Dermis microvascular lymphatic vessel endothelial cell (primary cell): ENCODE measurements around the gene MYCBPAP. TPM values are rescaled to one million over a fixed set of nuclear protein-coding genes. Genes with fewer than 3 reads are reported as not detected.

Source experiments
- DNase-seq, 2 donors: peaks; one replicate each; pipeline versions ENCODE4 v3.0.0 to v3.0.0-alpha.2; 2010; ENCODE audit warnings: low read depth in 2 of 2
- total RNA-seq: library from RNA; depleted of rRNA; stranded (reverse); fragments of >200 nt; gene quantifications from 2 replicates; pipeline ENCODE4 v1.2.1, GENCODE V29; 2014

MYCBPAP gene
- total RNA-seq, 1 donor from 2014 or later = 0.26 TPM

DNA sequence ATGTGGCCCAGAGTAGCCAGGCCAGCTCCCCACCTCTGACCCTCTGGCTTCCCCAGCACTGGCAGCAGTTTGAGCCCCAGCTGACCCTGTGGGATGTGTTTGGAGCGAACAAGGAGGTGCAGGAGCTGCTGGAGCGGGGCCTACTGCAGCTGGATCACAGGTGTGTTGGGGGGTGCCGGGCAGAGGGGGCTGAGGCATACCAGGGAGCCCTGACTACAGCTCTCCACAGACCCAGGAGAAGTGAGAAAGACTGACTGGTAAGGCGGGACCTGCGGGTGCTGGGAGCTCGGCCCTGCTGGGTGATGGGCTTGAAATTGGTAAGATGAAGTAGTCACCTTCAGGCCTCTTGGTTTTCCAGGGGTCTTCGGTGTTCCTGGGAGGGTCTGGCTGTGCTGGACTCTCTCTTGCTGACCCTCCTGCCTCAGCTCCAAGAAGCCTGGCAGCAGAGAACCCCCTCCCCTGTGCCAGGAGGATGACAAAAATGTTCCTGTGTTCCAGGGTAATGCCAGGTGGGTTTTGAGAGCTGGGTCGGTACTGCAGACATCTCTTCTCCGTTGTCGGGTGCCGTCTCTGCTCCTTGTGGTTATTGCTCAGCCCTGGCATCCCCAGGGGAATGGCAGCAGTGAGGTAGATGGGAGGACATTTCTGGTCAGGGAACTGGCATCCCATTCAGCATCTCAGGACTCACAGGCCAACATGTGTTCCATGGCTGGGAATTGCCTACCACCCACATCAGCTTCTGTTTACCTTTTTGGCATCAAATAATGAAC is 23.7 kb upstream of the MYCBPAP start:
- DNase-seq = no peak

DNA sequence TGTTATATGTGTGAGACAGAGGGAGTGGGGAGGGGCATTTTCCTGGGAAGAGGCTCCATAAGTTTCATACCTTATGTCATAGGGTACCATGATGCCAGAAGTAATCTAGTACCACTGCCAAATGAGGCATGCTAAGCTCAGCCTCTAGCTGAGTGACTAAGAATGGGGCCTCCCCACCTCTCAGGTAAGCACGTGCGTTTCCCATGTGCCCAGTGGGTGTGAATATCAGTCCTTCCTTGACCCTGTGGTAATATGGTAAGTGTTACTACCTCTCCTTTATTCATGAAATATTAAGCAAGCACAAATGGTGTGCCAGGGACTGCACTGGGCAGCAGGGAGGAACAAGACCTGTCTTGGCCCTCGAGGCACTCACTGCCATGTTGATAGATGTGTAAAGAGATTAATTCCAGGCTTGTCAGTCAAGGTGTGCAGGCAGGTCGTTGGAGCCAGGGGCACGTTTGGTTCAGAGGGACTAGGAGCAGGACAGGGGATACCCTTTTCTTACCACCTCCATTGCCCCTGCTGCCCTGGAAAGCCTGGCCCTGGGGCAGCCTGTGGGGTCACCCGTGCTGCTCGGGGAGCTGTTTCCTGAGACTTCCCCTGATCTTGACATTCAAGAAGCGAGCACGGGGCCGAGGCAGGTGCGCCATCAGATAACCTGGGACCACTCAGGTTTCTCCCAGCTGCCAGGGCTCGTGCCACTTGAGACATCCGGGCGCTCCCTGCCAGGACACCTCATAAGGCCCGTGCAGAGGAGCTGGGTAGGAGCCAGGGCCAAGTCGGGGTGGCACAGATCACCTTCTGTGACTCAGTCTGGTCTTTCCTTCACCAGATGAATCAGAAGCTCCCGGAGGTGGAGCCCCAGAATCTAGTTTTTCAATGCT is 20.8 kb upstream of the MYCBPAP start:
- no peak for DNase-seq

GRCh38 chr17:50488880-50489279 is 19.4 kb upstream of the MYCBPAP start:
- no peak for DNase-seq

DNA sequence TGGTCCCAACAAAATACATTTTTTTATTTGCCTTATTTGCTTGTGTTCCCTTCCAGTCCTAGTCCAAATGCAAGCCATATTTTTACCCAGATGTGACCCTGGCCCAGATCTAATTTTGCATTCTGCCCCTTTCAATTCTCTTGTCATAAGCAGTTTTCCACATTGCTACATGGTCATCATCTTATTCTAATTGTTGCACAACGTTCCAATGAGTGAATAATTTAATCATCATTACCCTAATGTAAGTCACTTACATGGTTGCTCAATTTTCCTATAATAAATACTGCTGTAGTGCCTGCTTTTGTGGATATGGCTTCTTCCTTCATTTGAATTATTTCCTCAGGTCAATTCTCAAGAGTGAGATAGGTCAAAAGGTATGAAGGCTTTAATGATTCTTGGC is 16.7 kb upstream of the MYCBPAP start:
- DNase-seq = no peak

- DNase-seq = no peak
Measured at GRCh38 chr17:50492214-50492613, 16.0 kb upstream of the MYCBPAP start.

- DNase-seq = no peak
Measured at GRCh38 chr17:50493744-50494143, 14.5 kb upstream of the MYCBPAP start.

- no peak for DNase-seq
Measured at GRCh38 chr17:50495217-50495823, 12.9 kb upstream of the MYCBPAP start.

- DNase-seq = no peak
Measured at GRCh38 chr17:50495918-50496317, 12.3 kb upstream of the MYCBPAP start.

DNA sequence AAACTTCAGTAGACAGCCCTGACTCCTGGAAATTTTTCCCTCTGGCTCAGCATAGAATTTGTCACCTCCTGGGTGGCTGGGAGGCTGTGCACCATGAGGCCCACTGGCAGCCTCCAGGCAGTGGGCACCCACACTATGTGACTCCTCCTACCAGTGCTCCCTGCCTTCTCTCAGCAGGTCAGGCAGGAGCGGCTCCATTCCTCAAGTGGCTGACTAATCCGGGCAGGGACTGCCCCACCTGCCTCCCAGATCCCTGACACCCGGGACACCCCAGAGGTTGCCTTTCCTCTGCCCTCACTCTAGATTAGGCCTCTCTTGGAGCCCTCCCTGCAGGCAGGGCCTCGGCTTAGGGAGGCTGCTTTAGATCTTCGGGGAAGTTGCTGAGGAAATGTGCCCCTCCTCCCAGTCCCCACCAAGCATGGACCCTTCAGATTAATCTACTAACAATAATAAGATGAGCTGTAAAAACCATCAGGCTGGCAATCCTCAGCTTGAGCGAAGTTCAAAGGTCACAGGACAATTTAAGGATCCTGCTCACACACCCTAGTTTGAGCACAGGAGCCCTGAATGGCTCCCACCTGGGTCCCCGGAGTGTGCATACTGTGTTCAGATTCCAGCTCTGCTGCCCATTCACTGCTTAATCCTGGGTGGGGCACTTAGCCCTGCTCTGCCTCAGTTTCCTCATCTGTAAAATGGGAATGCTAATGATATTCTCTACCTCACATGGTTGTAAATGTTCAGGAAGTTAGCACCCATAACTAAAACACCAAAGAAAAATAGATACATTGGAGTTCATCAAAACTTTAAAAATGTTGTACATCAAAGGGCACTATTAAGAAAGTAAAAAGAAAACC is 10.0 kb upstream of the MYCBPAP start:
- DNase-seq = no peak

DNA sequence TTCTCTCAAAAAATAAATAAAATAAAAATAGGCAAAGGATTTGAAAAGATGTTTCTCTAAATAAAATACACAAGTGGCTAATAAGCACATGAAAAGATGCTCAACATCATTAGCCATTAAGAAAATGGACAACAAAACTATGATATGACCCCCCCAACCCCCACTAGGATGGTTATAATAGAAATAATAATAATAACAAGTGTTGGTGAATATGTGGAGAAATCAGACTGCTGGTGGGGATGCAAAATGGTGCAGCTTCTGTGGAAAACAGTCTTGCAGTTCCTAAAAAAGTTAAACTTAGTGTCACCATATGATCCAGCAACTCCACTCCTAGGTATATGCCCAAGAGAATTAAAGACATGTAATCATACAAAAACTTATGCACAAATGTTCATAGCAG is 9.0 kb upstream of the MYCBPAP start:
- no peak for DNase-seq

- no peak for DNase-seq
Measured at GRCh38 chr17:50499721-50500120, 8.5 kb upstream of the MYCBPAP start.

GRCh38 chr17:50501054-50501453 is 7.2 kb upstream of the MYCBPAP start:
- DNase-seq = peak; percentile 16 to 49

- DNase-seq = no peak
Measured at GRCh38 chr17:50502301-50502990, 5.8 kb upstream of the MYCBPAP start.

GRCh38 chr17:50505591-50506130 is 2.6 kb upstream of the MYCBPAP start:
- no peak for DNase-seq

- no peak for DNase-seq
Measured at GRCh38 chr17:50506298-50506697, 1.9 kb upstream of the MYCBPAP start.

DNA sequence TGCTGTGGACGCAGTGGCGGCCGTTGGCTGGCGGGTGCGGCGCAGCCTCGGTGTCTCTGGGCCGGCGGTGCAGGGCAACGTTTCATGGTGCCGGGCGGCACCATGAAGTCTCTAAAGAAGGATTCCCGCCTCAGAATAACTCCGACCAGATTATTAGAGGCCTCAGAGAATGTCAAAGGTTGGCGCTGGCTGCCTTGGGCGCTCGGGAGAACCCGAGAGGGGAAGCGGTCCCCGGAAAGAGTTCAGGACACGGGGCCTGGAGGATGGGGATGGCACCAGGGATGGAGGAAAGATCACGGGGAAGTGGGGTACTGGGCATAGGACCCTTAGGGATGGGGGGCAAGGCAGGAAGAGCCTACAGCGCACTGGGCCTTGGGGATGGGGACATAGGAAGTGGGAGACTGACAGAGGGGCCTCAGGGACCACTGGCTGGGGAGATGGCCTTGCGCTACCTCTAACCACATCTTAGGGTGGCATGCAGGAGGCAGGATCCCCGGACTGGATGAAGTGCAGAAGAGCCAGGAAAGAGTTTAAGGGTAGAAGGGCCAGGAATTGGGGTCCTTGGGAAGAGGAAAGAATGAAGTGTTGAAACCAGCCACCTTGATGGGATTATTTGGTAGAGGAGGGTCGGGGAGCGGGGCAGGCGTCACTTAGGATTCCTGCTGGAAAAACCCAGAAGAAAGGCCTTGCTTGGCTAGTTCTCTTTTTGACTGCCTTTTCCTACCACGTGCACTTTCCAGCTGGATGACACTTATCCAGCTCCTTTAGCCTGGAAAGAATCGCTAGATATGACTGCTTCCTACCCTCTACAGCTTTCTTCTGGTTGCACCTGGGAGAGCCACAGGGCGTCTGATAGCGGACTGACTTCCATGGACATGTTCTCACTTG is 578 bp downstream of the MYCBPAP start:
- DNase-seq = no peak

DNA sequence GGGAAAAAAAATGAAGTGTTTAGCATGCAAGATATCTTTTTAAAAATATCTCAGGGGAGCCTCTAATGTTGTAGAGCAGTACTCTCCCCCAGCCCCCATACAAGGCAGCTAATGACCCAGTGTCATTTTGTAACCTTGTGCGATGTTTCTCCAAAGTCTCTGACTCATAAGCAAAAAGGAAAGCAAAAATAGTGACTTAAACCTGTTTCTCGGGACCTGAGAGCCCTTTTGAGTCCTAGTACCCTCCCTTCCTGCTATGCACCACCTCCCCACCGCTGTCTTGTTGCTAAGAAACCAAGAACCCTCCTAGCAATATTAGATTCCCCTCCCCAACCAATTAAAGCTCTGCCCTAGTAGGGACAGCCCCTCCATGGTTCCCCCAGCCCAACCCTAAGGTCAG is 2.8 kb downstream of the MYCBPAP start:
- peak in 1 of 2 donors; percentile 24 for DNase-seq

GRCh38 chr17:50513495-50513894 is 5.3 kb downstream of the MYCBPAP start:
- DNase-seq = no peak

DNA sequence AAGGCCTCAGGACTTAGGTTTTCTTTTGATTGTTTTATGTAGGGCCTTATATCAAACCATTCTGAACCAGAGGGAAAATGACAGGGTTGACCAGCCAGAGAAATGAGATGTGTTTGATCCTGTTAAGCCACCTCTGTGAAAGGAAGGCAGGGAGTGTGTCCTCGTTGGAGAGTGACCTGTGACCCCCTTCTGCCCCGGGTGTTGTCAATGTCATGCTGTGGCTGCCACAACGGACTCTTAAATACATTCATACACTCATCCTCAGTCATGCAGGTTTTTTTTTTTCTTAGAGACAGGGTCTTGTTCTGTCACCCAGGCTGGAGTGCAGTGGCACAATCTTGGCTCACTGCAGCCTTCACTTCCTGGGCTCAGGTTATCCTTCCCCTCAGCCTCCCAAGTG is 6.1 kb downstream of the MYCBPAP start:
- DNase-seq = no peak
